WTC11 (cell line): Measurements from ENCODE around the gene PTPRK. TPM values are rescaled to one million over a fixed set of nuclear protein-coding genes. Genes with fewer than 3 reads are reported as not detected.

Experiments
- ATAC-seq: fragments of 200-7000 bp; cut with Tn5 transposase; 2 replicates; pipeline ENCODE4 v1.10.0; 2021; ENCODE audit warnings: mild to moderate bottlenecking, moderate library complexity
- CTCF ChIA-PET: fragments of 300-600 bp; sonication (Branson Sonifier 250); formaldehyde crosslinking; loops from one replicate; lab custom pipeline; 2021; ENCODE audit warnings: antibody characterized with exemption; lab: Charles Lee
- POLR2A ChIA-PET: fragments of 350-600 bp; sonication (Branson Sonifier 250); formaldehyde crosslinking; loops from one replicate; lab custom pipeline; 2021; ENCODE audit warnings: antibody characterized with exemption; lab: Charles Lee
- DNase-seq: peaks from one replicate; pipeline ENCODE4 v3.0.0; 2021; ENCODE audit warnings: low spot score
- H3K27ac Mint-ChIP-seq: 2 replicates; pipeline ENCODE4 v1.8.0; 2021; ENCODE audit warnings: mixed read lengths
- H3K27me3 Mint-ChIP-seq: 2 replicates; pipeline ENCODE4 v1.8.0; 2021; ENCODE audit warnings: low read depth, mild to moderate bottlenecking, moderate library complexity, mixed read lengths
- H3K36me3 Mint-ChIP-seq: 2 replicates; pipeline ENCODE4 v1.8.0; 2021; ENCODE audit warnings: mixed read lengths
- H3K4me1 Mint-ChIP-seq: 2 replicates; pipeline ENCODE4 v1.8.0; 2022; ENCODE audit warnings: mixed read lengths
- H3K4me3 Mint-ChIP-seq: 2 replicates; pipeline ENCODE4 v1.8.0; 2021; ENCODE audit warnings: mild to moderate bottlenecking, moderate library complexity, mixed read lengths
- H3K9me3 Mint-ChIP-seq: 2 replicates; pipeline ENCODE4 v1.8.0; 2021; ENCODE audit warnings: mixed read lengths
- CBFB ChIP-seq: sonication (generic); formaldehyde crosslinking; IDR thresholded peaks from 2 replicates; pipeline ENCODE4 v1.8.1; 2022; ENCODE audit warnings: mild to moderate bottlenecking, low read depth, missing genetic modification reagents
- ELF4 ChIP-seq: sonication (generic); formaldehyde crosslinking; IDR thresholded peaks from 2 replicates; pipeline ENCODE4 v1.8.1; 2022; ENCODE audit warnings: low read depth, mild to moderate bottlenecking, moderate library complexity, missing genetic modification reagents
- GABPB1 ChIP-seq: sonication (generic); formaldehyde crosslinking; IDR thresholded peaks from 2 replicates; pipeline ENCODE4 v1.8.1; 2023; ENCODE audit warnings: mild to moderate bottlenecking, missing genetic modification reagents
- IRF2 ChIP-seq: sonication (generic); formaldehyde crosslinking; IDR thresholded peaks from 2 replicates; pipeline ENCODE4 v1.8.0; 2022; ENCODE audit warnings: low read depth, missing genetic modification reagents, borderline replicate concordance
- JUN ChIP-seq: sonication (generic); formaldehyde crosslinking; IDR thresholded peaks from 2 replicates; pipeline ENCODE4 v1.8.0; 2023; ENCODE audit warnings: mild to moderate bottlenecking, missing genetic modification reagents
- RELA ChIP-seq: sonication (generic); formaldehyde crosslinking; IDR thresholded peaks from 2 replicates; pipeline ENCODE4 v1.8.1; 2022; ENCODE audit warnings: missing genetic modification reagents, mild to moderate bottlenecking, borderline replicate concordance
- ZNF138 ChIP-seq: sonication (generic); formaldehyde crosslinking; conservative IDR thresholded peaks from 2 replicates; pipeline ENCODE4 v1.8.1; 2022; ENCODE audit warnings: mild to moderate bottlenecking, moderate library complexity, missing genetic modification reagents
- ZNF219 ChIP-seq: sonication (generic); formaldehyde crosslinking; IDR thresholded peaks from 2 replicates; pipeline ENCODE4 v1.8.0; 2023; ENCODE audit warnings: missing genetic modification reagents, mild to moderate bottlenecking, borderline replicate concordance
- ZNF263 ChIP-seq: sonication (generic); formaldehyde crosslinking; IDR thresholded peaks from 2 replicates; pipeline ENCODE4 v1.8.1; 2022; ENCODE audit warnings: low read depth, mild to moderate bottlenecking, moderate library complexity, missing genetic modification reagents
- total RNA-seq: library from RNA; stranded (reverse); gene quantifications from 3 replicates; pipeline ENCODE4 v1.2.3, GENCODE V29; 2021
- TF ChIP-seq, protein P1 (sequence below): fragments of 250-450 bp; sonication (Bioruptor Pico); conservative IDR thresholded peaks from 2 replicates; pipeline ENCODE4 v1.9.0; 2021; ENCODE audit warnings: mild to moderate bottlenecking
- TF ChIP-seq, protein P2 (sequence below): fragments of 200-600 bp; IDR thresholded peaks from 2 replicates; pipeline ENCODE4 v1.8.0; 2022; ENCODE audit warnings: antibody characterized with exemption
- TF ChIP-seq, protein P3 (sequence below): fragments of 250-450 bp; sonication (Bioruptor Pico); IDR thresholded peaks from 2 replicates; pipeline ENCODE4 v1.9.0; 2021; ENCODE audit warnings: mild to moderate bottlenecking
- TF ChIP-seq, protein P4 (sequence below): sonication (generic); formaldehyde crosslinking; IDR thresholded peaks from 2 replicates; pipeline ENCODE4 v1.8.1; 2023; ENCODE audit warnings: mild to moderate bottlenecking, missing genetic modification reagents
- TF ChIP-seq, protein P5 (sequence below): sonication (generic); formaldehyde crosslinking; IDR thresholded peaks from 2 replicates; pipeline ENCODE4 v1.8.1; 2022; ENCODE audit warnings: low read depth, mild to moderate bottlenecking, moderate library complexity, missing genetic modification reagents, borderline replicate concordance
- TF ChIP-seq, protein P6 (sequence below): sonication (generic); formaldehyde crosslinking; IDR thresholded peaks from 2 replicates; pipeline ENCODE4 v1.8.1; 2023; ENCODE audit warnings: mild to moderate bottlenecking, moderate library complexity, missing genetic modification reagents
- TF ChIP-seq, protein P7 (sequence below): sonication (generic); formaldehyde crosslinking; IDR thresholded peaks from 2 replicates; pipeline ENCODE4 v1.8.1; 2023; ENCODE audit warnings: mild to moderate bottlenecking, missing genetic modification reagents, moderate library complexity

PTPRK gene
- total RNA-seq, 1 experiment from 2014 or later = 44.8 TPM

DNA sequence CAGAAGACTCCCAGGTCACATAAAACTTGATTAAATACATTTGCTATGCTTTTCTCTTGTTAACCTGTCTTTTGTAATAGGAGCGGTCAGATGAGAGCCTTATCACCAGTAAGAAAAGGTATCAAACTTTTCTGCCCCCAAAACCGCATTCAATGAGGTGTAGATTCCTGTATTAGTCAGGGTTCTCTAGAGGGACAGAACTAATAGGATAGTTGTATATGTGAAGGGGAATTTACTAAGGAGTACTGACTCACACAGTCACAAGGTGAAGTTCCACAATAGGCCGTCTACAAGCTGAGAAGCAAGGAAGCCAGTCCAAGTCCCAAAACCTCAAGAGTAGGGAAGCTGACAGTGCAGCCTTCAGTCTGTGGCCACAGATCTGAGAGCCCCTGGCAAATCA lies 32.7 kb downstream of the PTPRK start:
- no peak overlapping the region for H3K4me3 Mint-ChIP-seq
- no peaks in the 10 kb centered on the region for H3K36me3 Mint-ChIP-seq
- ATAC-seq = no peak

More for the DNA sequence above, 32.7 kb downstream of the PTPRK start:
- Mint-ChIP-seq H3K27ac (no peak overlapping the region), H3K4me1 (peaks cover 43% of the 10 kb centered on the region)
- POLR2A ChIA-PET = no interaction called here
- CTCF ChIA-PET = interaction anchor here (1.5 kb wide), 1 partner anchor 14 kb away, joined by 3 read pairs; no protein-coding TSS in a partner anchor
- TF ChIP-seq ZNF219 (CRISPR knock-in tag) (no peak), ZNF138 (CRISPR knock-in tag) (no peak), GABPB1 (CRISPR knock-in tag) (no peak), CBFB (CRISPR knock-in tag) (no peak), IRF2 (CRISPR knock-in tag) (no peak), ELF4 (CRISPR knock-in tag) (no peak), ZNF263 (CRISPR knock-in tag) (no peak), JUN (CRISPR knock-in tag) (no peak), RELA (CRISPR knock-in tag) (no peak)
- TF ChIP-seq, protein P1, sequence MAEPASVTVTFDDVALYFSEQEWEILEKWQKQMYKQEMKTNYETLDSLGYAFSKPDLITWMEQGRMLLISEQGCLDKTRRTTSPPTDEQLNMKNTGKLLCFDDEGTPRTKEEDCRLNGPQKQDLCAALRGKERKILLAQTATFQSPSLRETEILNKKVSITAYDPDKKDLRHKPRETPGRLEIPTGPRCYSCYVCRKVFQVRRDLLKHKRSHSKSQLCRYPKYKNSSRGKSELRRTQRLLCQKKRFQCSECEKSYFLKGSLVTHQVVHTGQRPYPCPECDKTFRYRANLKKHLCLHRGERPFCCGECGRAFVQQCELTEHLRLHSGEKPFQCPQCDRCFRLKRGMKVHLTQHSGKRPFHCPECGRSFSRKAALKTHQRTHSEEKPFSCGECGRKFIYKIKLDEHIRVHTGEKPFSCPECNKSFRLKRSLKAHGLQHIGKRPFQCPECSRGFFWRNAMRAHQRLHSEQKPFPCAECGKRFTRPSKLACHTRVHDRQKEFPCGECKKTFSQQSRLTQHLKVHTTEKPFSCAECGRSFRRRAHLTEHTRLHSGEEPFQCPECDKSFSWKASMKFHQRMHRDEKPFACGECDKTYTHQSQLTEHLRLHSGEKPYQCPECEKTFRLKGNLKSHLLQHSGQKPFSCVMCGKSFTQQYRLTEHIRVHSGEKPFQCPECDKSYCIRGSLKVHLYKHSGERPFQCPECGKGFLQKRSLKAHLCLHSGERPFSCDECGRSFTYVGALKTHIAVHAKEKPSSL (CRISPR knock-in tag) = no peak
- TF ChIP-seq, protein P2, sequence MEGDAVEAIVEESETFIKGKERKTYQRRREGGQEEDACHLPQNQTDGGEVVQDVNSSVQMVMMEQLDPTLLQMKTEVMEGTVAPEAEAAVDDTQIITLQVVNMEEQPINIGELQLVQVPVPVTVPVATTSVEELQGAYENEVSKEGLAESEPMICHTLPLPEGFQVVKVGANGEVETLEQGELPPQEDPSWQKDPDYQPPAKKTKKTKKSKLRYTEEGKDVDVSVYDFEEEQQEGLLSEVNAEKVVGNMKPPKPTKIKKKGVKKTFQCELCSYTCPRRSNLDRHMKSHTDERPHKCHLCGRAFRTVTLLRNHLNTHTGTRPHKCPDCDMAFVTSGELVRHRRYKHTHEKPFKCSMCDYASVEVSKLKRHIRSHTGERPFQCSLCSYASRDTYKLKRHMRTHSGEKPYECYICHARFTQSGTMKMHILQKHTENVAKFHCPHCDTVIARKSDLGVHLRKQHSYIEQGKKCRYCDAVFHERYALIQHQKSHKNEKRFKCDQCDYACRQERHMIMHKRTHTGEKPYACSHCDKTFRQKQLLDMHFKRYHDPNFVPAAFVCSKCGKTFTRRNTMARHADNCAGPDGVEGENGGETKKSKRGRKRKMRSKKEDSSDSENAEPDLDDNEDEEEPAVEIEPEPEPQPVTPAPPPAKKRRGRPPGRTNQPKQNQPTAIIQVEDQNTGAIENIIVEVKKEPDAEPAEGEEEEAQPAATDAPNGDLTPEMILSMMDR = no peak
- TF ChIP-seq, protein P3, sequence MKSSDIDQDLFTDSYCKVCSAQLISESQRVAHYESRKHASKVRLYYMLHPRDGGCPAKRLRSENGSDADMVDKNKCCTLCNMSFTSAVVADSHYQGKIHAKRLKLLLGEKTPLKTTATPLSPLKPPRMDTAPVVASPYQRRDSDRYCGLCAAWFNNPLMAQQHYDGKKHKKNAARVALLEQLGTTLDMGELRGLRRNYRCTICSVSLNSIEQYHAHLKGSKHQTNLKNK (CRISPR knock-in tag) = no peak
- TF ChIP-seq, protein P4, sequence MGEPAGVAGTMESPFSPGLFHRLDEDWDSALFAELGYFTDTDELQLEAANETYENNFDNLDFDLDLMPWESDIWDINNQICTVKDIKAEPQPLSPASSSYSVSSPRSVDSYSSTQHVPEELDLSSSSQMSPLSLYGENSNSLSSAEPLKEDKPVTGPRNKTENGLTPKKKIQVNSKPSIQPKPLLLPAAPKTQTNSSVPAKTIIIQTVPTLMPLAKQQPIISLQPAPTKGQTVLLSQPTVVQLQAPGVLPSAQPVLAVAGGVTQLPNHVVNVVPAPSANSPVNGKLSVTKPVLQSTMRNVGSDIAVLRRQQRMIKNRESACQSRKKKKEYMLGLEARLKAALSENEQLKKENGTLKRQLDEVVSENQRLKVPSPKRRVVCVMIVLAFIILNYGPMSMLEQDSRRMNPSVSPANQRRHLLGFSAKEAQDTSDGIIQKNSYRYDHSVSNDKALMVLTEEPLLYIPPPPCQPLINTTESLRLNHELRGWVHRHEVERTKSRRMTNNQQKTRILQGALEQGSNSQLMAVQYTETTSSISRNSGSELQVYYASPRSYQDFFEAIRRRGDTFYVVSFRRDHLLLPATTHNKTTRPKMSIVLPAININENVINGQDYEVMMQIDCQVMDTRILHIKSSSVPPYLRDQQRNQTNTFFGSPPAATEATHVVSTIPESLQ = no peak
- TF ChIP-seq, protein P5, sequence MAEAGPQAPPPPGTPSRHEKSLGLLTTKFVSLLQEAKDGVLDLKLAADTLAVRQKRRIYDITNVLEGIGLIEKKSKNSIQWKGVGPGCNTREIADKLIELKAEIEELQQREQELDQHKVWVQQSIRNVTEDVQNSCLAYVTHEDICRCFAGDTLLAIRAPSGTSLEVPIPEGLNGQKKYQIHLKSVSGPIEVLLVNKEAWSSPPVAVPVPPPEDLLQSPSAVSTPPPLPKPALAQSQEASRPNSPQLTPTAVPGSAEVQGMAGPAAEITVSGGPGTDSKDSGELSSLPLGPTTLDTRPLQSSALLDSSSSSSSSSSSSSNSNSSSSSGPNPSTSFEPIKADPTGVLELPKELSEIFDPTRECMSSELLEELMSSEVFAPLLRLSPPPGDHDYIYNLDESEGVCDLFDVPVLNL (CRISPR knock-in tag) = no peak
- TF ChIP-seq, protein P6, sequence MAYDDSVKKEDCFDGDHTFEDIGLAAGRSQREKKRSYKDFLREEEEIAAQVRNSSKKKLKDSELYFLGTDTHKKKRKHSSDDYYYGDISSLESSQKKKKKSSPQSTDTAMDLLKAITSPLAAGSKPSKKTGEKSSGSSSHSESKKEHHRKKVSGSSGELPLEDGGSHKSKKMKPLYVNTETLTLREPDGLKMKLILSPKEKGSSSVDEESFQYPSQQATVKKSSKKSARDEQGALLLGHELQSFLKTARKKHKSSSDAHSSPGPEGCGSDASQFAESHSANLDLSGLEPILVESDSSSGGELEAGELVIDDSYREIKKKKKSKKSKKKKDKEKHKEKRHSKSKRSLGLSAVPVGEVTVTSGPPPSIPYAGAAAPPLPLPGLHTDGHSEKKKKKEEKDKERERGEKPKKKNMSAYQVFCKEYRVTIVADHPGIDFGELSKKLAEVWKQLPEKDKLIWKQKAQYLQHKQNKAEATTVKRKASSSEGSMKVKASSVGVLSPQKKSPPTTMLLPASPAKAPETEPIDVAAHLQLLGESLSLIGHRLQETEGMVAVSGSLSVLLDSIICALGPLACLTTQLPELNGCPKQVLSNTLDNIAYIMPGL (CRISPR knock-in tag) = no peak
- TF ChIP-seq, protein P7, sequence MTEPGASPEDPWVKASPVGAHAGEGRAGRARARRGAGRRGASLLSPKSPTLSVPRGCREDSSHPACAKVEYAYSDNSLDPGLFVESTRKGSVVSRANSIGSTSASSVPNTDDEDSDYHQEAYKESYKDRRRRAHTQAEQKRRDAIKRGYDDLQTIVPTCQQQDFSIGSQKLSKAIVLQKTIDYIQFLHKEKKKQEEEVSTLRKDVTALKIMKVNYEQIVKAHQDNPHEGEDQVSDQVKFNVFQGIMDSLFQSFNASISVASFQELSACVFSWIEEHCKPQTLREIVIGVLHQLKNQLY = no peak
- TF ChIP-seq, all 79 proteins: peak for 0
- no peak for DNase-seq
- no peaks in the 10 kb centered on the region for H3K9me3 Mint-ChIP-seq
- H3K27me3 Mint-ChIP-seq = no peaks in the 10 kb centered on the region
